CMK (cell line): ENCODE data around the gene TRMT2A.

Experiments used
- DNase-seq: peaks from one replicate; pipeline ENCODE4 v3.0.0-alpha.2; 2010; ENCODE audit warnings: low read depth

TRMT2A gene

GRCh38 chr22:20106205-20106848, 10.7 kb downstream of the TRMT2A start:
- DNase-seq: no peak

- no peak for DNase-seq
These were observed 11.4 kb downstream of the TRMT2A start for GRCh38 chr22:20105456-20106204.

- no peak for DNase-seq
These were observed 14.7 kb downstream of the TRMT2A start for GRCh38 chr22:20102203-20102780.

- DNase-seq: no peak
These were observed 15.4 kb downstream of the TRMT2A start for GRCh38 chr22:20101638-20102037.

GRCh38 chr22:20099099-20099711, 17.8 kb downstream of the TRMT2A start:
- no peak for DNase-seq

- no peak for DNase-seq
These were observed 20.2 kb downstream of the TRMT2A start for GRCh38 chr22:20096574-20097420.

- no peak for DNase-seq
These were observed 21.5 kb downstream of the TRMT2A start for GRCh38 chr22:20095521-20095920.

- no peak for DNase-seq
These were observed 22.7 kb downstream of the TRMT2A start for GRCh38 chr22:20094197-20094807.

GRCh38 chr22:20093418-20094196, 23.4 kb downstream of the TRMT2A start:
- no peak for DNase-seq

- DNase-seq: no peak
These were observed 24.6 kb downstream of the TRMT2A start for GRCh38 chr22:20092477-20092854.

- no peak for DNase-seq
These were observed 25.1 kb downstream of the TRMT2A start for GRCh38 chr22:20091690-20092476.

- no peak for DNase-seq
These were observed 26.2 kb downstream of the TRMT2A start for GRCh38 chr22:20090730-20091240.

- DNase-seq: no peak
These were observed 26.9 kb downstream of the TRMT2A start for GRCh38 chr22:20089977-20090729.

- DNase-seq: no peak
These were observed 27.6 kb downstream of the TRMT2A start for GRCh38 chr22:20089226-20089976.

GRCh38 chr22:20088263-20088648, 28.8 kb downstream of the TRMT2A start:
- no peak for DNase-seq

GRCh38 chr22:20087319-20088262, 29.4 kb downstream of the TRMT2A start:
- DNase-seq: no peak

- DNase-seq: no peak
These were observed 30.3 kb downstream of the TRMT2A start for GRCh38 chr22:20086763-20087162.
